HFF-Myc (cell line): ENCODE data around the gene GPR25.

Experiments
- DNase-seq: peaks from one replicate; pipeline ENCODE4 v3.0.0-alpha.2; 2011; ENCODE audit warnings: low read depth; ENCODE audit errors: extremely low read depth
- H3K4me3 ChIP-seq: replicated peaks from 2 replicates; pipeline ENCODE4 v1.5.1; 2011; ENCODE audit warnings: low read depth, mild to moderate bottlenecking, control low read depth, low read length
- TF ChIP-seq, protein P1 (sequence below): IDR thresholded peaks from 2 replicates; pipeline ENCODE4 v1.5.1; 2012; ENCODE audit warnings: mild to moderate bottlenecking, low read depth, low read length, control low read depth; ENCODE audit errors: missing control alignments

The GPR25 gene

DNA sequence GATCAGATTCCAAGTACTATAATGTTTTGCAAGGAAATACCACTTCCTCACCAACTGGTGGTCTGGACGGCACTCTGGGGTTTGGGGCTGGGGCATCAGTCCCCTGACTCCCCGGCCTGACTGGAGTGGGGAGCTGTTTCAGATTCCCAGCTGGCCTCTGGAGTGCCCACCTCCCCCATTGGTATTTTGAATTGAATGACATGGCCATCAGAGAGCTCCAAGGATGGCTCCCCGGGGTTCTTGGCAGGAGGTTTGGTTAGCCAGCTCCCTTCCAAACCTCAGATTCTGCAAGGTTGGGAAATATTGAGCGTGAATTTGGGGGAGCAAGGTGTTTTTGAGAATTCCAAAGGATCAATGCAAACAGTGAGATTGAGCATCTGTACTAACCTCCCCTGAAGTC lies 19.8 kb downstream of the GPR25 start:
- H3K4me3 ChIP-seq, result no peak overlapping the region
- no peak for DNase-seq
- TF ChIP-seq, protein P1, sequence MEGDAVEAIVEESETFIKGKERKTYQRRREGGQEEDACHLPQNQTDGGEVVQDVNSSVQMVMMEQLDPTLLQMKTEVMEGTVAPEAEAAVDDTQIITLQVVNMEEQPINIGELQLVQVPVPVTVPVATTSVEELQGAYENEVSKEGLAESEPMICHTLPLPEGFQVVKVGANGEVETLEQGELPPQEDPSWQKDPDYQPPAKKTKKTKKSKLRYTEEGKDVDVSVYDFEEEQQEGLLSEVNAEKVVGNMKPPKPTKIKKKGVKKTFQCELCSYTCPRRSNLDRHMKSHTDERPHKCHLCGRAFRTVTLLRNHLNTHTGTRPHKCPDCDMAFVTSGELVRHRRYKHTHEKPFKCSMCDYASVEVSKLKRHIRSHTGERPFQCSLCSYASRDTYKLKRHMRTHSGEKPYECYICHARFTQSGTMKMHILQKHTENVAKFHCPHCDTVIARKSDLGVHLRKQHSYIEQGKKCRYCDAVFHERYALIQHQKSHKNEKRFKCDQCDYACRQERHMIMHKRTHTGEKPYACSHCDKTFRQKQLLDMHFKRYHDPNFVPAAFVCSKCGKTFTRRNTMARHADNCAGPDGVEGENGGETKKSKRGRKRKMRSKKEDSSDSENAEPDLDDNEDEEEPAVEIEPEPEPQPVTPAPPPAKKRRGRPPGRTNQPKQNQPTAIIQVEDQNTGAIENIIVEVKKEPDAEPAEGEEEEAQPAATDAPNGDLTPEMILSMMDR, result no peak

DNA sequence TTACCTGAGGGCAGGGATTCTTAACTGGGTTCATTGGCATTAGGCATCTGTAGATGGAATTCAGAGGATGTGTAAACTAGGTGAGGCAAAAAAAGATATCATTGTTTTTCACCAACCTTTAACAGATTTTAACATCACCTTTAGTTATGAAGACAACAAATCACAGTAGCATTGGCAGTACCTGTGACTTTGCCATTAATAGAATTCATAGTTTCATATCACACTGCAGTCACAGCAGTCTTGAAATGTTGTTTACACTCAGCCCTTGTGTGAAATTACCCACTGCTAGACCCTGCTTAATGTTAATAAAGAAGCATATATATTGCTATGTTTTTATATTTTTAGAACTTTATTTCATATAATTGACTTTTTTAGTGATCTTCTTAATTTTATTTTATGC lies 20.2 kb downstream of the GPR25 start:
- no peak for DNase-seq
- no peak overlapping the region for H3K4me3 ChIP-seq
- TF ChIP-seq, protein P1, result no peak

DNA sequence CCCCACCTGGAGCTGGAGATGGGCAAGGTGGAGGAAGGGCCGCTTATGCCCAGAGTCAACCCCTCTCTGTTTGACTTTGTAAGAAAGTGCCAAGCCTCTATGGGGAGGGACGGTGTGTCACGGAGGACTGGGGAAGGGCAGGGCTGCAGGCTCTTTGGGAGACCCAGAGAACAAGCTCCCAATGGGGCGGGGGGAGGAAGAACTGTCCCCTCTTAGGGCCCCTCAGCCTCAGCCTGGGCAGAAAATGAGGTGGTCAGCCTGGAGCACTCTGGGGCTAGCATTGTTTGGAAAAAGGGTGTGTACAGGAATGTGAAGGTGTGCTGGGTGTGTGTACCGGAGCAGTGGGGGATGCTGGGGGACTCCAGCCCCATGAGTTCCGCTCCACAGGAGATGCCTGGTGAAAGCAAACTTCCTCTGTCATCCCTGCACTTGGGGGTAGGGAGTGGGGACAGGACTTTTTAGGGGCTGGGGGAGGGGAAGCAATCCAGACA lies 20.7 kb downstream of the GPR25 start:
- H3K4me3 ChIP-seq, result no peak overlapping the region
- TF ChIP-seq, protein P1, result no peak
- no peak for DNase-seq

DNA sequence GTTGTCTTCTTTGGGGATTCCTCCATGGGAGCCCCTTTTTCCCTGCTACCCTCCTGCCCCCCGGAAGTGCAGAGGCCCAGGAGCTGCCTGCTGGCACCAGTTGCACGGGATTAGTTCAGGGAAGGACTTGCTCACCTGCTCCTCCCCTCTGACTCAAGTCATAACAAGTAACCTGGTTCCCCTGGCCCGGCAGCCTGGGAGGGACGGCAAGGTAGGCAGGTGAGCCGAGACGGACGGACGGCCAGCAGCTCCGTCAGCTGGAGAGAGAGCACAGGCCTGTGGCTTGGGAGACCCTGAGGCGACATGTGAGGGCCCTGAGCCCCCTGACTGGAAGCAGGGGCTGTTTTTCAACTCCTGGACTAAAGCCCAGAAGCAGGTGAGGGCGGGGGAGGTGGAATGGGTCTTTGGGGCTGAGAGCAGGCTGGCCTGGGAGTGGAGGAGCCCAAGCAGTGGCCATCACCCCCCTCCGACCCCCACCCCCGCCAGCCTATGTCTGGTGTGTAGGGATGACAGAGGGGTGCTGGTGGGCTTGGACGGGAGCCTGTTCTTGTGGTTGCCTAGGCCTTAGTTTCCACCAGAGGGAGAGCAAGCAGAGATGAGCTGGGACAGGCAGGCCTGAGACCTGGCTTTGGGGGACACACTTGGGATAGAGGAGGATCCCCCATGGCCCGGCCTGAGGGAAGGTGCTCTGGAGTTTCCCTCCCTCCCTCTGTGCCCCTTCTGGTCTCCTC lies 22.1 kb downstream of the GPR25 start, which contains the start of gene INAVA:
Gene INAVA, plus strand, starts transcription at position 189 of the 731 bp plus-strand sequence. CDS start 3,501 bp downstream, outside the sequence.
- no peak within 1 kb of the TSS for H3K4me3 ChIP-seq
- no peak for DNase-seq

DNA sequence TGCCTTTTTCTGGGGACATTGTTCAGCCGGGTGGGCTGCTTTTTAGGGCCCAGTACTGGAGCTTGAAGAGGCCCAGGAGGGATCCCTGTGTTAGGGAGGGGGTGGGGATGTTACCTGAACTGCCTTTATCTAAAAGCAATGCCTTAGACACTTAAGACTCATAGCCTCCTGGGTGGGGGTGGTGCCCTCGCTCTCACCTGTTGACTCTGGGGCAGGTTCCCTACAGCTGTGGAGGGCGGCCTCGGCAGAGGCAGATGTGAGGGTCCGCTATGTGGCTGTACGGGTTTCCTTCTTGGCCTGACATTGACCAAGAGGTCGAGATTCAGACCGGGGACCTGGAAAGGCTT lies 22.6 kb downstream of the GPR25 start:
- no peak for DNase-seq
- TF ChIP-seq, protein P1, result no peak
- H3K4me3 ChIP-seq, result no peak overlapping the region

More for the DNA sequence above, 22.1 kb downstream of the GPR25 start, which contains the start of gene INAVA:
- TF ChIP-seq, protein P1, result no peak

DNA sequence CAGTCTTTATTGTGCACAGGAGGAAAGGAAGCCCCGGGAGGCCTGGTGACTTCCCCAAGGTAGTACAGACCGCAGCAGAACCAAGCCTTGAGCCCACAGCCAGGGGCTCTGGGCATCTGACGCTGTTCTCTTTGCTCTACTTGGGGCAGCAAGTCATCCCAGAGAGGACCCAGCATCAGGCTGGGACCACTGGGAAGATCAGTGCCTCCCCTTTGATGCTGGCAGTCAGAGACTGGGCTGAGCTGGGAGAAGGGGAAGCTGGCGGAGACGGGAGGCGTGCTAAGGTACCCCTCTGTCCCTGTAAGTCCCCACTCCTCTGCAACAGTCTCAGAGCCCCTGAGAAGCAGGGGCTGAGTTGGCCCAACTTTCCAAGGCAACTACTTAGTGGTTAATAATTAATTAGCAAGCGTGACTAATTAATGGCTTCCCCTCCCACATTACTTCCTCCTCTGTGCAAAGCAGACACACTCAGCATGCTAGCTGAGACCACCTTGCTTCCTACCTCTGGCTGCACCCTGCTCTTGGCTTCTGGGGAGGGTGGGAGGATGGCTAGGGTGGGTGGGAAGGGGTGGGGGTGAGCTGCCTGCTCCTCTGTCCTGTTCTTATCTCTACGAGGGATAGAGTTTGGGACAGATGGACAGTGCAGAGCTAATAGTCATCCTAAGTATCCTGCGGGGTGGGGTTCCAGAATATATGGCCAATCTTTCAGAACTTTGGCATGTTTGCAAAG lies 23.2 kb downstream of the GPR25 start:
- TF ChIP-seq, protein P1, result no peak
- DNase-seq, result no peak
- H3K4me3 ChIP-seq, result no peak overlapping the region
